Measurements from ENCODE around the gene ASAP2. TPM values are rescaled to one million over a fixed set of nuclear protein-coding genes. Genes with fewer than 3 reads are reported as not detected.

The ASAP2 gene
- total and polyA plus RNA-seq, 9 of the 15 experiments (the other 6 are each of a cell fraction or from before 2014, with no cell fraction given), result 0.06 to 4.3 (median 3.1) TPM

DNA sequence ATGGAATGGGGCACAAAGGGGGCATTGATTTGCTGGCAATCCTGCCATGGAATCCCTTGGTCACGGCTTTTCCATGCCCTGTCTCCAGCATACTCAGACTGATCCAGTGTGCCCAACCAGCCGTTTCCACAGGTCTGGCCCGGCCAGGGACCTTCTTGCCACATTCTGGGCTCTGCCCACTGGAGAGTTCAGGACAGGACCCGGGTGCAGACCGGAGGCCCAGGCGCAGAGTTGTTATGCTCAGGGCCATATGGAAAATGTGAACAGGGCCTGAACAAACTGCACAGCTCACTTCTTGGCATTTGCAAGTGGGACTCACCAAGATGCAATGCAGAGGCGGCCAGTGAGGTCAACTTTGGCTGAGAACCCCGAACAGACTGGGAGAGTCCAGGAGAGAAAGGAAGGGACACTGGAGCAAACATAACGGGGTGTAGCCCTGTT lies 15.6 kb upstream of the ASAP2 start:
- Histone ChIP-seq H3K4me3 (no peak overlapping the region), H3K9ac (ENCODE audit: insufficient read depth in 1 of 2, low read depth in 2 of 2, low read length in 2 of 2) (no peak overlapping the region), H3K79me2 (ENCODE audit: control insufficient read depth, insufficient read depth, low read length) (no peaks in the 10 kb centered on the region), H3K4me2 (ENCODE audit: insufficient read depth, low read length) (no peak overlapping the region), H4K20me1 (replicated peaks; ENCODE audit: control insufficient read depth, insufficient read depth, low read length) (no peaks in the 10 kb centered on the region), H3K9me1 (ENCODE audit: control insufficient read depth, insufficient read depth, low read length) (no peaks in the 10 kb centered on the region), H3K36me3 (ENCODE audit: control insufficient read depth, insufficient read depth, low read length) (no peaks in the 10 kb centered on the region), H3K4me1 (replicated peaks in 1 of 2; ENCODE audit: control insufficient read depth in 2 of 2, insufficient read depth in 2 of 2, low read length in 2 of 2) (peaks cover 0 to 4% of the 10 kb centered on the region in 2 experiments; a peak in 4 of 5 replicates), H3K9me3 (replicated peaks; ENCODE audit: control insufficient read depth, insufficient read depth, low read depth, low read length) (no peaks in the 10 kb centered on the region), H2AFZ (ENCODE audit: low read depth, low read length) (no peak overlapping the region), H3K27me3 (ENCODE audit: control insufficient read depth in 2 of 2, insufficient read depth in 2 of 2, low read length in 2 of 2) (peaks cover 9 to 19% of the 10 kb centered on the region in 2 experiments; a peak in 4 of 5 replicates), H3K27ac (ENCODE audit: extremely low read depth, low read depth, low read length) (no peak overlapping the region)
- intact Hi-C loops (cut with micrococcal nuclease), result no loop called here
- ATAC-seq (no peak; the same call in 1 of the 3 replicates), FAIRE-seq (no peak), DNase-seq (ENCODE audit: extremely low read depth in 1 of 4, low spot score in 3 of 4) (no peak)
- BruUV-seq (replicated peaks), result no TSS peak
- in situ Hi-C loops (cut with MboI), result no loop called here
- 15% methylated on average over 9 of the region's 9 CpGs for WGBS (ENCODE audit: insufficient coverage, low coverage, missing lambda C conversion rate)
- ChIA-PET POLR2A (interaction anchor here (0.7 to 1.1 kb wide), 2 partner anchors 16 to 209 kb away, joined by 3 to 4 read pairs; partner anchors contain the start of gene ASAP2), CTCF (ENCODE audit: low intra/inter-chr PET ratio) (no interaction called here)
- TF ChIP-seq RUNX1 (IDR thresholded peaks at IDR 0.05; ENCODE audit: low read depth) (no peak), ARID2 (IDR thresholded peaks at IDR 0.05) (no peak), TAF9B (IDR thresholded peaks at IDR 0.05; ENCODE audit: partially characterized antibody) (no peak), EP300 (IDR thresholded peaks at IDR 0.05; ENCODE audit: low read length) (no peak), ZNF384 (IDR thresholded peaks at IDR 0.05; ENCODE audit: low read depth, low read length) (no peak), TCF3 (CRISPR knock-in tag; IDR thresholded peaks at IDR 0.05) (no peak), ZNF41 (CRISPR knock-in tag; conservative IDR thresholded peaks at IDR 0.05) (no peak), IFI16 (CRISPR knock-in tag; IDR thresholded peaks at IDR 0.05) (no peak), TRIM25 (IDR thresholded peaks at IDR 0.05; ENCODE audit: borderline replicate concordance) (peak; percentile 93)
- TF ChIP-seq, protein P1, sequence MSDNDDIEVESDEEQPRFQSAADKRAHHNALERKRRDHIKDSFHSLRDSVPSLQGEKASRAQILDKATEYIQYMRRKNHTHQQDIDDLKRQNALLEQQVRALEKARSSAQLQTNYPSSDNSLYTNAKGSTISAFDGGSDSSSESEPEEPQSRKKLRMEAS (CRISPR knock-in tag; IDR thresholded peaks at IDR 0.05), result 0 out of 2 replicates have a peak, but pooled peaks have one; percentile 13
- TF ChIP-seq, protein P2, sequence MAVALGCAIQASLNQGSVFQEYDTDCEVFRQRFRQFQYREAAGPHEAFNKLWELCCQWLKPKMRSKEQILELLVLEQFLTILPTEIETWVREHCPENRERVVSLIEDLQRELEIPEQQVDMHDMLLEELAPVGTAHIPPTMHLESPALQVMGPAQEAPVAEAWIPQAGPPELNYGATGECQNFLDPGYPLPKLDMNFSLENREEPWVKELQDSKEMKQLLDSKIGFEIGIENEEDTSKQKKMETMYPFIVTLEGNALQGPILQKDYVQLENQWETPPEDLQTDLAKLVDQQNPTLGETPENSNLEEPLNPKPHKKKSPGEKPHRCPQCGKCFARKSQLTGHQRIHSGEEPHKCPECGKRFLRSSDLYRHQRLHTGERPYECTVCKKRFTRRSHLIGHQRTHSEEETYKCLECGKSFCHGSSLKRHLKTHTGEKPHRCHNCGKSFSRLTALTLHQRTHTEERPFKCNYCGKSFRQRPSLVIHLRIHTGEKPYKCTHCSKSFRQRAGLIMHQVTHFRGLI (CRISPR knock-in tag; IDR thresholded peaks at IDR 0.05), result peak; percentile 89; the same call in 1 of the 2 replicates
- TF ChIP-seq, protein P3, sequence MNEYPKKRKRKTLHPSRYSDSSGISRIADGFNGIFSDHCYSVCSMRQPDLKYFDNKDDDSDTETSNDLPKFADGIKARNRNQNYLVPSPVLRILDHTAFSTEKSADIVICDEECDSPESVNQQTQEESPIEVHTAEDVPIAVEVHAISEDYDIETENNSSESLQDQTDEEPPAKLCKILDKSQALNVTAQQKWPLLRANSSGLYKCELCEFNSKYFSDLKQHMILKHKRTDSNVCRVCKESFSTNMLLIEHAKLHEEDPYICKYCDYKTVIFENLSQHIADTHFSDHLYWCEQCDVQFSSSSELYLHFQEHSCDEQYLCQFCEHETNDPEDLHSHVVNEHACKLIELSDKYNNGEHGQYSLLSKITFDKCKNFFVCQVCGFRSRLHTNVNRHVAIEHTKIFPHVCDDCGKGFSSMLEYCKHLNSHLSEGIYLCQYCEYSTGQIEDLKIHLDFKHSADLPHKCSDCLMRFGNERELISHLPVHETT (CRISPR knock-in tag; conservative IDR thresholded peaks at IDR 0.05 in 1 of 2, IDR thresholded peaks at IDR 0.05 in 1 of 2), result no peak
